OCI-LY1 (cell line): Measurements from ENCODE around the gene IGLON5.
A peak's percentile ranks its signal among the peaks of the same experiment; 100 is the strongest.

Experiments used
- H2AFZ ChIP-seq: fragments of 200-600 bp; sonication (generic), shearing (Covaris generic); 2 replicates; pipeline ENCODE4 v1.6.0; 2014; ENCODE audit warnings: antibody characterized with exemption, mild to moderate bottlenecking, low read length
- H3F3A ChIP-seq: fragments of 200-600 bp; sonication (generic), shearing (Covaris generic); 2 replicates; pipeline ENCODE4 v1.6.0; 2014; ENCODE audit warnings: mild to moderate bottlenecking, antibody characterized with exemption, low read length, moderate library complexity; ENCODE audit not compliant: insufficient read depth
- H3K27ac ChIP-seq: fragments of 200-600 bp; sonication (generic); 2 replicates; pipeline ENCODE4 v1.5.1; 2014; ENCODE audit warnings: low read length, mixed run types, mild to moderate bottlenecking, low read depth; ENCODE audit not compliant: poor library complexity, severe bottlenecking
- H3K27me3 ChIP-seq: fragments of 200-600 bp; sonication (generic); 2 replicates; pipeline ENCODE4 v1.6.0; 2014; ENCODE audit warnings: antibody characterized with exemption, mild to moderate bottlenecking, low read length, moderate library complexity; ENCODE audit not compliant: insufficient read depth
- H3K36me3 ChIP-seq: fragments of 200-600 bp; sonication (generic); 2 replicates; pipeline ENCODE4 v1.6.1; 2014; ENCODE audit warnings: mild to moderate bottlenecking, antibody characterized with exemption, low read length, moderate library complexity, mixed read lengths; ENCODE audit not compliant: insufficient read depth
- H3K4me1 ChIP-seq: fragments of 200-600 bp; sonication (generic); 2 replicates; pipeline ENCODE4 v1.5.1; 2014; ENCODE audit warnings: mild to moderate bottlenecking, low read length, moderate library complexity; ENCODE audit not compliant: insufficient read depth, severe bottlenecking
- H3K4me2 ChIP-seq: fragments of 200-600 bp; sonication (generic), shearing (Covaris generic); 2 replicates; pipeline ENCODE4 v1.6.1; 2014; ENCODE audit warnings: low read length
- H3K4me3 ChIP-seq: fragments of 200-600 bp; sonication (generic); 2 replicates; pipeline ENCODE4 v1.5.1; 2014; ENCODE audit warnings: low read length, low read depth, mild to moderate bottlenecking, mixed read lengths; ENCODE audit not compliant: poor library complexity, severe bottlenecking
- H3K79me2 ChIP-seq: fragments of 200-600 bp; shearing (Covaris generic); 2 replicates; pipeline ENCODE4 v1.6.1; 2016; ENCODE audit warnings: mixed run types, low read length, mixed read lengths; ENCODE audit not compliant: insufficient read depth
- H3K9ac ChIP-seq: fragments of 200-600 bp; sonication (generic), shearing (Covaris generic); 2 replicates; pipeline ENCODE4 v1.6.1; 2014; ENCODE audit warnings: mild to moderate bottlenecking, low read length, mixed read lengths
- H3K9me2 ChIP-seq: fragments of 200-600 bp; sonication (generic), shearing (Covaris generic); 2 replicates; pipeline ENCODE4 v1.6.1; 2014; ENCODE audit warnings: low read depth, mild to moderate bottlenecking, low read length, mixed read lengths
- H3K9me3 ChIP-seq: fragments of 200-600 bp; shearing (Covaris generic); 2 replicates; pipeline ENCODE4 v1.6.1; 2014; ENCODE audit warnings: low read length, mixed read lengths
- H4K20me1 ChIP-seq: fragments of 200-600 bp; sonication (generic), shearing (Covaris generic); 2 replicates; pipeline ENCODE4 v1.6.0; 2016; ENCODE audit warnings: mild to moderate bottlenecking, low read length; ENCODE audit not compliant: insufficient read depth
- CTCF ChIP-seq: fragments of 200-600 bp; sonication (generic), shearing (Covaris generic); IDR thresholded peaks from 2 replicates; pipeline ENCODE4 v1.5.1; 2017; ENCODE audit warnings: mild to moderate bottlenecking, antibody characterized with exemption, low read length, moderate library complexity, mixed read lengths
- EZH2 ChIP-seq: fragments of 200-600 bp; sonication (generic), shearing (Covaris generic); IDR thresholded peaks from 2 replicates; pipeline ENCODE4 v1.8.0; 2017; ENCODE audit warnings: borderline replicate concordance, mixed run types, mild to moderate bottlenecking, antibody characterized with exemption, low read length, moderate library complexity, mixed read lengths

IGLON5 gene

DNA sequence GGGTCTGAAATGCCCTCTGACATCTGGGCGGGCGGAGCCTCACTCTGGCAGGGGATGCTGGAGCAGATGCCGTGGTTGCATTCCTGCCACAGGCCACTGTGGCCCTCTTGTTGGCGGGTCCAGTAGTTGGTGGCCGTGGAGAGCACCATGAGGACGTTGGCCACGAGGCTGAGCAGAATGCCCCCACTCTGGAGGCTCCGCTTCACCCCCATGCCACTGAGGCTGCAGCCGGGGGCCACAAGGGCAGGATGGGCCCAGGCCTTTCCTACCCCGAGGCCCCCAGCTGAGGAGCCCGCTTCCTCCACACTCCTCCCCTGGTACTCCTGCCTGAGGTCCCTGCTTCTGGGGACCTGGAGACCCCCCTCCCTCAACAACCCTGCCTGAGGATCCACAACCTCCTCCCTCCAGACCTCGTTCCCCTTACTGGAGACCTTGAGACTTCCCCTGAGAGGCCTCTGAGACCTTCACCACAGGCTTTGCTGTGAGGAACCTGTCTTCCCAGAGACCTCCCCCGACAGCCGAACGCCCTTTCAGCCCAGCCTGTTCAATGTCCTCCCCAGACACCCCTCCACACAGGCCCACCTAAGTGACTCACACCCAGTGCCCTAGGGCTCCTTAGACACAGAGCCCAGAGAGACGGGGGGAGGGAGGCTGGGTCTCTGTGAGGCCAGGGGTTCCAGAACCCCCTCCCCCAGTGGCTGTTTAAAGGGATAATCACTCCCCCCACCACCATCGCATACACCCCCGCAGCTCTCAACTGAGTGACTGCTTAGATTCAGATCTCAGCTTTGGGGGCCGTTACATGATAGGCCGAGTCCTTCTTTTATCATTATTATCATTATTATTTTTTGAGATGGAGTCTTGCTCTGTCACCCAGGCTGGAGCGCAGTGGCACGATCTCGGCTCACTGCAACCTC, 57.2 kb downstream of the IGLON5 start, which contains the start of gene CLDND2:
CLDND2 (minus strand) TSS at position 638 of the 917 bp plus-strand sequence; CDS start at position 212, 426 bp downstream.
- Histone ChIP-seq H3K79me2 (no peaks in the 10 kb centered on the region), H3K4me1 (peaks cover 28% of the 10 kb centered on the region), H3K36me3 (no peaks in the 10 kb centered on the region), H3K27me3 (peaks cover 4% of the 10 kb centered on the region; the same call in 1 of the 2 replicates), H2AFZ (no peak within 1 kb of the TSS), H3K27ac (no peak within 1 kb of the TSS), H3K4me3 (peak within 1 kb of the TSS; percentile 90), H4K20me1 (no peaks in the 10 kb centered on the region), H3F3A (no peaks in the 10 kb centered on the region), H3K4me2 (peak within 1 kb of the TSS; percentile 80), H3K9ac (peak within 1 kb of the TSS; percentile 71), H3K9me2 (no peaks in the 10 kb centered on the region), H3K9me3 (no peaks in the 10 kb centered on the region)
- no peak for TF ChIP-seq EZH2
- TF ChIP-seq CTCF = no peak

DNA sequence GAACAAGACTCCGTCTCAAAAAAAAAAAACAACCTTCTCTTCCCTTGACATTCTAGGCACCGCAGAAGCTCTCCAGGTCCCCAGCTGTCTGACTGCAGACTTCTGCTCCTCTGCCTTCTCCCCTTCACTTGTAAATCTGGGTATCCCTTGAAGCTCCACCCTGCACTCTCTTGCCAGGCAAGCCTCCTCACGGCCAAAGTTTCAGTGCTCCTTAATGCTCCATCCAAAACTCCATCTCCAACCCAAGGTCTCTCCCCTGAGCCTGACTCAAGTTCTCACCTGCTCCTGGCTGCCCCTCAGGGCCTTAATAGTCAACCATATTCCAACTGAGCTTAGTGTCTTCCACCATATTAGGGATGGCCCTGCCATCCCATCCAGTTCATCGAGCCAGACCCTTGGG, 58.8 kb downstream of the IGLON5 start:
- Histone ChIP-seq H2AFZ (no peak overlapping the region), H3F3A (no peaks in the 10 kb centered on the region), H3K36me3 (no peaks in the 10 kb centered on the region; the same call in 1 of the 2 replicates), H3K9ac (no peak overlapping the region), H3K9me3 (no peaks in the 10 kb centered on the region), H3K79me2 (no peaks in the 10 kb centered on the region), H3K4me3 (no peak overlapping the region), H3K9me2 (no peaks in the 10 kb centered on the region), H4K20me1 (no peaks in the 10 kb centered on the region), H3K4me2 (no peak overlapping the region), H3K27ac (no peak overlapping the region), H3K4me1 (peaks cover 13% of the 10 kb centered on the region), H3K27me3 (peaks cover 9% of the 10 kb centered on the region; the same call in 1 of the 2 replicates)
- TF ChIP-seq EZH2 (no peak), CTCF (no peak)

DNA sequence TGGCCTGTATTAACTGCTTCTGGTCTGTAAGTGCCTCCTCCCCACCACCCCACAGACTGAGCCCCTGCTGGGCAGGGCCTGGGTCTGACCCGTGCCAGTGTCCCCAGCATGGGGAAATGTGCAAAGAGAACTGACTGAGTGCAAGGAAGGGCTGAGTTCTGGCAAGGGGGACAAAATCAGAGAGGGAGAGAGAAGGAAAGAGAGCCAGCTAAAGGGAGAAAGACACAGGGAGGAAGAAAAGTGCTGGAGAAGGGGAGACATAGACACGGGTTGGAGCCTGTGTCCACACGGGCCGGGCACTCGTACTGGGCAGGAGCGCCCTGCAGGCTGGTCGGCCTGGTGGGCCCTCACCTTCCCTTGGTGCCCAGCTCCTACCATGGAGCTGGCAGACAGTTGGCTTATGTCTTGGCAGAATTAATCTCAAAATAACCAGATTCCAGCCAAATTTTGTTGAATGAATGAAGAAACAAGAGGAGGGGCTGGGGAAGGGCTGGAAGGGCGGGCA, 59.8 kb downstream of the IGLON5 start:
- H3K4me2 ChIP-seq = no peak overlapping the region
- no peaks in the 10 kb centered on the region for H3K9me2 ChIP-seq
- no peaks in the 10 kb centered on the region; the same call in 1 of the 2 replicates for H3K36me3 ChIP-seq
- no peak overlapping the region for H3K27ac ChIP-seq
- no peak overlapping the region for H3K4me3 ChIP-seq
- no peaks in the 10 kb centered on the region for H4K20me1 ChIP-seq
- no peak overlapping the region for H2AFZ ChIP-seq
- H3K27me3 ChIP-seq = peaks cover 9% of the 10 kb centered on the region; the same call in 1 of the 2 replicates
- TF ChIP-seq EZH2 (no peak), CTCF (no peak)
- no peaks in the 10 kb centered on the region for H3K79me2 ChIP-seq
- H3K4me1 ChIP-seq = peaks cover 8% of the 10 kb centered on the region
- no peak overlapping the region for H3K9ac ChIP-seq
- no peaks in the 10 kb centered on the region for H3F3A ChIP-seq
- H3K9me3 ChIP-seq = no peaks in the 10 kb centered on the region
